Activated CD8-positive, alpha-beta T cell treated with anti-CD3 and anti-CD28 coated beads for 36 hours (primary cell): ENCODE results near the gene TK2. TPM values are rescaled to one million over a fixed set of nuclear protein-coding genes. Genes with fewer than 3 reads are reported as not detected.
"Not testable (repeated sequence)": the region's sequence is repeated elsewhere in the genome, so short reads cannot be mapped to it uniquely, and the experiment has no call there.

Experiments
- ATAC-seq: fragments of 200-7000 bp; cut with Tn5 transposase; one replicate; pipeline ENCODE4 v1.10.0; 2021; ENCODE audit warnings: mild to moderate bottlenecking, moderate library complexity
- CTCF ChIA-PET: fragments of 350-600 bp; sonication (Branson Sonifier 250); formaldehyde crosslinking; loops from one replicate; lab custom pipeline; 2021; ENCODE audit warnings: antibody characterized with exemption; lab: Charles Lee
- POLR2A ChIA-PET: fragments of 350-600 bp; sonication (Branson Sonifier 250); formaldehyde crosslinking; loops from one replicate; lab custom pipeline; 2021; ENCODE audit warnings: antibody characterized with exemption; lab: Charles Lee
- DNase-seq: peaks from one replicate; pipeline ENCODE4 v3.0.0-alpha.2; 2020
- H3K27ac Mint-ChIP-seq: one replicate; pipeline ENCODE4 v1.8.0; 2021; ENCODE audit warnings: mild to moderate bottlenecking, mixed read lengths
- H3K27me3 Mint-ChIP-seq: one replicate; pipeline ENCODE4 v1.8.0; 2021; ENCODE audit warnings: mixed read lengths
- H3K36me3 Mint-ChIP-seq: one replicate; pipeline ENCODE4 v1.8.0; 2021; ENCODE audit warnings: low read depth, mixed read lengths
- H3K4me1 Mint-ChIP-seq: one replicate; pipeline ENCODE4 v1.8.0; 2021; ENCODE audit warnings: low read depth, mixed read lengths
- H3K4me3 Mint-ChIP-seq: one replicate; pipeline ENCODE4 v1.8.0; 2021; ENCODE audit warnings: mild to moderate bottlenecking, moderate library complexity, mixed read lengths
- H3K9me3 Mint-ChIP-seq: one replicate; pipeline ENCODE4 v1.8.0; 2021; ENCODE audit warnings: mixed read lengths
- CTCF ChIP-seq: fragments of 200-600 bp; IDR thresholded peaks from one replicate; pipeline ENCODE4 v1.8.0; 2022; ENCODE audit warnings: antibody characterized with exemption, mild to moderate bottlenecking
- intact Hi-C: fragments of 100-400 bp; cut with micrococcal nuclease; formaldehyde crosslinking; loops from one replicate; pipeline ENCODE4 v1.10.0; 2022
- total RNA-seq, 2 experiments: library from RNA; stranded (reverse); gene quantifications; one replicate each; pipeline ENCODE4 v1.2.3, GENCODE V29; 2021

The TK2 gene
- total RNA-seq, 2 experiments from 2014 or later: 3.2 to 4.4 TPM

- no peak for TF ChIP-seq CTCF
- POLR2A ChIA-PET: interaction anchor here (1.4 kb wide), 1 partner anchor 18 kb away, joined by 4 read pairs; no protein-coding TSS in a partner anchor
- Mint-ChIP-seq H3K27ac (no peak overlapping the region), H3K36me3 (no peaks in the 10 kb centered on the region), H3K4me1 (peaks cover 8% of the 10 kb centered on the region), H3K27me3 (no peaks in the 10 kb centered on the region), H3K9me3 (no peaks in the 10 kb centered on the region), H3K4me3 (no peak overlapping the region)
- ATAC-seq (no peak), DNase-seq (no peak)
- CTCF ChIA-PET: no interaction called here
- intact Hi-C loops: no loop called here
Observed at GRCh38 chr16:66469291-66469946, 80.5 kb downstream of the TK2 start.

GRCh38 chr16:66468321-66468965 is 81.5 kb downstream of the TK2 start:
- Mint-ChIP-seq H3K4me1 (peaks cover 5% of the 10 kb centered on the region), H3K4me3 (no peak overlapping the region), H3K27me3 (peaks cover 4% of the 10 kb centered on the region), H3K36me3 (no peaks in the 10 kb centered on the region), H3K9me3 (no peaks in the 10 kb centered on the region), H3K27ac (no peak overlapping the region)
- ChIA-PET POLR2A (interaction anchor here (1.4 kb wide), 1 partner anchor 17 kb away, joined by 4 read pairs; no protein-coding TSS in a partner anchor), CTCF (interaction anchor here (1.2 kb wide), 1 partner anchor 111 kb away, joined by 3 read pairs; no protein-coding TSS in a partner anchor)
- ATAC-seq (no peak), DNase-seq (no peak)
- TF ChIP-seq CTCF: no peak
- intact Hi-C loops: no loop called here

GRCh38 chr16:66467611-66468010 is 82.3 kb downstream of the TK2 start:
- ATAC-seq (no peak), DNase-seq (no peak)
- H3K27ac Mint-ChIP-seq: no peak overlapping the region
- POLR2A ChIA-PET: no interaction called here
- H3K36me3 Mint-ChIP-seq: no peaks in the 10 kb centered on the region
- H3K4me3 Mint-ChIP-seq: no peak overlapping the region
- no peak for TF ChIP-seq CTCF
- peaks cover 10% of the 10 kb centered on the region for H3K27me3 Mint-ChIP-seq
- intact Hi-C loops: no loop called here
- H3K4me1 Mint-ChIP-seq: peaks cover 4% of the 10 kb centered on the region
- H3K9me3 Mint-ChIP-seq: no peaks in the 10 kb centered on the region
- CTCF ChIA-PET: no interaction called here

GRCh38 chr16:66466636-66467035 is 83.3 kb downstream of the TK2 start:
- ATAC-seq, H3K9me3 Mint-ChIP-seq, DNase-seq, CTCF ChIA-PET, H3K36me3 Mint-ChIP-seq, H3K4me3 Mint-ChIP-seq, POLR2A ChIA-PET, H3K4me1 Mint-ChIP-seq, intact Hi-C loops, H3K27ac Mint-ChIP-seq: not testable (repeated sequence)
- peaks cover 10% of the 10 kb centered on the region for H3K27me3 Mint-ChIP-seq

GRCh38 chr16:66465946-66466345 is 84.0 kb downstream of the TK2 start:
- POLR2A ChIA-PET, intact Hi-C loops, H3K4me1 Mint-ChIP-seq, ATAC-seq, CTCF ChIA-PET, H3K36me3 Mint-ChIP-seq, DNase-seq, H3K9me3 Mint-ChIP-seq, H3K4me3 Mint-ChIP-seq, H3K27ac Mint-ChIP-seq: not testable (repeated sequence)
- peaks cover 12% of the 10 kb centered on the region for H3K27me3 Mint-ChIP-seq

- no peaks in the 10 kb centered on the region for H3K9me3 Mint-ChIP-seq
- no peak overlapping the region for H3K4me3 Mint-ChIP-seq
- H3K27ac Mint-ChIP-seq: no peak overlapping the region
- TF ChIP-seq CTCF: no peak
- ATAC-seq (no peak), DNase-seq (no peak)
- H3K27me3 Mint-ChIP-seq: peaks cover 16% of the 10 kb centered on the region
- intact Hi-C loops: no loop called here
- ChIA-PET CTCF (interaction anchor here (1.6 kb wide), 1 partner anchor 56 kb away, joined by 4 read pairs; no protein-coding TSS in a partner anchor), POLR2A (interaction anchor here (1.4 kb wide), 1 partner anchor 68 kb away, joined by 4 read pairs; no protein-coding TSS in a partner anchor)
- H3K36me3 Mint-ChIP-seq: no peaks in the 10 kb centered on the region
- peaks cover 4% of the 10 kb centered on the region for H3K4me1 Mint-ChIP-seq
Observed at GRCh38 chr16:66462912-66463311, 87.0 kb downstream of the TK2 start.
